Measurements from ENCODE around the gene COLEC11. TPM values are rescaled to one million over a fixed set of nuclear protein-coding genes. Genes with fewer than 3 reads are reported as not detected.
A peak's percentile ranks its signal among the peaks of the same experiment; 100 is the strongest.
"Not testable (repeated sequence)": the region's sequence is repeated elsewhere in the genome, so short reads cannot be mapped to it uniquely, and the experiment has no call there.

COLEC11 gene
- total and polyA plus RNA-seq, 10 donors: 0.64 to 8.0 (median 3.1) TPM

DNA sequence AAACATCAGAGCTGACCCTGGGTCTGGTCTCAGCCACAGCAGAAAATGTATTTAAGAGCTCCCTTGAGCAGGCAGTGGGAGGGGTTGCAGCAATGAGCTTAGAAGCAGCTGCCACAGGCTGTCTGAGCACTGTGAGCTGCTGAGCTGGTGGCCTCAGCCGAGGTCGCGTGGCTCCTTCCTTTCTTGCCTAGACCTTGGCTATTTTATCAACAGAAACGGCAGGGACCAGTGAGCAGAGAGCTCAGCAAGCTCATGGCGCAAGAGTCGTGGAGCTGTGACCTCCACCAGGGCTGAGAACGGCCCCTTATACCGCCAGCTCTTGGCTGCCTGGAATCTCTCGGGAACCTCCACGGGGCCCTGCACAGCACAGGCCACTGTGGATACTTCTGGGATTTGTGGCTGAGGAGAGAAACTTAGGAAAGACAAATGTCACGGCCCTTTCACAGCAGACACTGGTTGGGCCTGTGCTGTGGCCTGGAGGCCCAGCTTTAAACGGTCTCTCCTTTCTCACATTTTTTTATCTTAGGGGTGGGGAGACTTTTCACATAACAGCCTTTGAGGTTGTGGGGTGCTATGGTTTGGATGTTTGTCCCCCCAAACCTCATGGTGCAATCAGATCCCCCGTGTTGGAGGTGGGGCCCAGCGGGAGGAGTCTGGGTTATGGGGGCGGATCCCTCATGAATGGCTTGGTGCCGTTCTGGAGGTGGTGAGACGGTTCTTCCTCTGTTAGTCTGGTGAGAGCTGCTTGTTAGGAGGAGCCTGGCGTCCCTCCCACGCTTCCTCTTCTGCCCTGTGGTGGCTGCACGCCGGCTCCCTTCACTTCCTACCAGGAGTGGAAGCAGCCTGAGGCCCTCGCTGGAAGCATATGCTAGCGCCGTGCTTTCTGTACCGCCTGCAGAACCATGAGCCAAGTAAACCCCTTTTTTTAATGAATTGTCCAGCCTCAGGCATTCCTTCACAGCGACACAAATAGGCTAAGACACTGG, 64.8 kb downstream of the COLEC11 start:
- Histone ChIP-seq H3K4me3 (no peak overlapping the region), H3K36me3 (no peaks in the 10 kb centered on the region), H3K4me1 (peaks cover 0 to 50% (median 20%) of the 10 kb centered on the region in 6 donors), H3K27ac (peak overlapping the region; percentile 5 to 78 (median 67)), H3K27me3 (replicated peaks in 1 of 7) (no peaks in the 10 kb centered on the region), H3K9me3 (no peaks in the 10 kb centered on the region)
- DNase-seq: peak; percentile 69
- peak in 2 of 3 donors; percentile 9 to 62 for TF ChIP-seq POLR2AphosphoS5 (IDR thresholded peaks at IDR 0.05)
- TF ChIP-seq CTCF (IDR thresholded peaks at IDR 0.05 in 8 of 11, conservative IDR thresholded peaks at IDR 0.05 in 3 of 11): no peak
- intact Hi-C loops (cut with DNase I; ENCODE audit: low total_unique reads): no loop called here
- 62 to 71% (median 67%) methylated on average over 26 of the region's 26 CpGs for WGBS, 5 donors

DNA sequence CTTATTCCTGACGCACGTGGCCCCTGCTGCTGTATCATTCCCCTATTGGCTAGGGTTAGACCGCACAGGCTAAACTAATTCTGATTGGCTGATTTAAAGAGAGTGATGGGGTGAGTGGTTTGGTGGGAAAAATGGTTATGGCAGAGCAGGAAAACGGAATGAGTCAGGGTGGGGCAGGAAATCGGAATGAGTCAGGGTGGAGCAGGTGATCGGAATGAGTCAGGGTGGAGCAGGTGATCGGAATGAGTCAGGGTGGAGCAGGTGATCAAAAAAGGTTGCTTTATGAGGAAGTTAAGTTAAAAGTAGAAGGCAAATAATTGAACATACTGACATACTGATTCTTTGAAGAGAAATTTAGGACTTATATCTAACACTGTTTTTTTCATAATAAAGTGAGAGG, 65.7 kb downstream of the COLEC11 start:
- H3K4me3 ChIP-seq; H3K36me3 ChIP-seq; H3K9me3 ChIP-seq; intact Hi-C loops (cut with DNase I; ENCODE audit: low total_unique reads); H3K27me3 ChIP-seq (replicated peaks in 1 of 7): not testable (repeated sequence)
- peak; percentile 34 for DNase-seq
- H3K4me1 ChIP-seq: peaks cover 0 to 50% (median 19%) of the 10 kb centered on the region in 6 donors
- 71 to 88% (median 81%) methylated on average over 7 of the region's 7 CpGs for WGBS, 5 donors
- H3K27ac ChIP-seq: peak overlapping the region in 1 of 8 donors; percentile 76

GRCh38 chr2:3661149-3661660, 66.3 kb downstream of the COLEC11 start:
- Histone ChIP-seq H3K27me3 (replicated peaks in 1 of 7) (no peaks in the 10 kb centered on the region), H3K4me3 (no peak overlapping the region), H3K9me3 (no peaks in the 10 kb centered on the region), H3K4me1 (peaks cover 0 to 45% (median 17%) of the 10 kb centered on the region in 6 donors), H3K36me3 (no peaks in the 10 kb centered on the region), H3K27ac (no peak overlapping the region)
- WGBS, 5 donors: 86 to 99% (median 94%) methylated on average over 3 of the region's 3 CpGs
- TF ChIP-seq POLR2A (IDR thresholded peaks at IDR 0.05) (no peak), POLR2AphosphoS5 (IDR thresholded peaks at IDR 0.05) (no peak), CTCF (IDR thresholded peaks at IDR 0.05 in 8 of 11, conservative IDR thresholded peaks at IDR 0.05 in 3 of 11) (no peak)
- peak; percentile 29 for DNase-seq
- intact Hi-C loops (cut with DNase I; ENCODE audit: low total_unique reads): no loop called here

- Histone ChIP-seq H3K4me3 (no peak overlapping the region), H3K27ac (peak overlapping the region in 1 of 8 donors; percentile 26), H3K27me3 (replicated peaks in 1 of 7) (no peaks in the 10 kb centered on the region), H3K9me3 (no peaks in the 10 kb centered on the region), H3K36me3 (no peaks in the 10 kb centered on the region), H3K4me1 (peaks cover 0 to 34% (median 14%) of the 10 kb centered on the region in 6 donors)
- DNase-seq: peak; percentile 45
- 49 to 79% (median 64%) methylated on average over 6 of the region's 6 CpGs for WGBS, 5 donors
- TF ChIP-seq POLR2A (IDR thresholded peaks at IDR 0.05) (no peak), POLR2AphosphoS5 (IDR thresholded peaks at IDR 0.05) (no peak), CTCF (IDR thresholded peaks at IDR 0.05 in 8 of 11, conservative IDR thresholded peaks at IDR 0.05 in 3 of 11) (no peak)
- intact Hi-C loops (cut with DNase I; ENCODE audit: low total_unique reads): no loop called here
Measured at GRCh38 chr2:3662239-3662638, 67.3 kb downstream of the COLEC11 start.

Measured in spleen (tissue), 11 donors.